Measurements from ENCODE around the gene TSC22D2.
A peak's percentile ranks its signal among the peaks of the same experiment; 100 is the strongest.
"Not testable (repeated sequence)": the region's sequence is repeated elsewhere in the genome, so short reads cannot be mapped to it uniquely, and the experiment has no call there.

The TSC22D2 gene

DNA sequence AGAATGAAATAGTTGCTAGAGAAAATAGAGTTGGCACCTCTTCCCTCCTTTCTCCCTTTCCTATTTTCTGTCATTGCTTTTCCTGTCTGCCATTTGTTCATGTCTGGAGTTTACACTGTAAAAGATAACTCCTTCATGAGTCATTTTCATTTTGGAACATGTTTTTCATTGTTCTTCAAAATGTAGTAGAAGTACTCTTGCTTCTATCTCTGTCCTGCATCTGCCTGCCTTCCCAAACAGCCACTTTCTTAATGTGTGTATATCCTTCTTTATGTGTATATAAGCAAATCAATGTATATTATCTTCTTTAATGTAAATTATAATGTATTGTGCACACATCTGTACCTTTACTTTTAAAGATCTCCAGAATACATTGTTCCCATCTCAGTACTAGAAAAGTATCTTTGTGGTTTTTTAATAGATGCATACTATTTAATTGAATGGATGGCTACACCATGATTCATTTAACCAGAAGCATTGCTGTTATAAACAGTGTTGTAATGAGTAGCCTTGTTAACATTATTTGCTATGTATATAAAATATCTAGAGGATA is 41.1 kb downstream of the TSC22D2 start:
- no peak for DNase-seq (ENCODE audit: low spot score)

DNA sequence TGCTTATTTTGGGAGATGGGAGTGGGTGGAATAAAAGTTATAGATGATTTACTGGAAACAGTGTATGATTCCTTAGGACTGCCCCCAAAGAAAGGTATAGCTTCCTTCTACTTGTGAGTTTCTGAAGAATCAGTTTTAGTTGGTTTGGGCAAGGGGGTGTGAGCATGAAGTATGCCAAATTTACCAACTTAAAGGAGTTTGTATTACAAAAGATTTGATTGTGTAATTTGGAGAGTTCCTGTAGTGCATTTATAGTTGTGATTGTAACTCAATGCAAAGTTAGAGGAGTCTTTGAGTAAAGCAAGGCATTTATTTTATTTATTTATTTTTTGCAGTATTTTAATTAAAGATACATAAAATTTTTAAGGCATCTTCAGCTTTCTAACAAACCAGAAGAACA is 42.8 kb downstream of the TSC22D2 start:
- DNase-seq (ENCODE audit: low spot score): no peak

DNA sequence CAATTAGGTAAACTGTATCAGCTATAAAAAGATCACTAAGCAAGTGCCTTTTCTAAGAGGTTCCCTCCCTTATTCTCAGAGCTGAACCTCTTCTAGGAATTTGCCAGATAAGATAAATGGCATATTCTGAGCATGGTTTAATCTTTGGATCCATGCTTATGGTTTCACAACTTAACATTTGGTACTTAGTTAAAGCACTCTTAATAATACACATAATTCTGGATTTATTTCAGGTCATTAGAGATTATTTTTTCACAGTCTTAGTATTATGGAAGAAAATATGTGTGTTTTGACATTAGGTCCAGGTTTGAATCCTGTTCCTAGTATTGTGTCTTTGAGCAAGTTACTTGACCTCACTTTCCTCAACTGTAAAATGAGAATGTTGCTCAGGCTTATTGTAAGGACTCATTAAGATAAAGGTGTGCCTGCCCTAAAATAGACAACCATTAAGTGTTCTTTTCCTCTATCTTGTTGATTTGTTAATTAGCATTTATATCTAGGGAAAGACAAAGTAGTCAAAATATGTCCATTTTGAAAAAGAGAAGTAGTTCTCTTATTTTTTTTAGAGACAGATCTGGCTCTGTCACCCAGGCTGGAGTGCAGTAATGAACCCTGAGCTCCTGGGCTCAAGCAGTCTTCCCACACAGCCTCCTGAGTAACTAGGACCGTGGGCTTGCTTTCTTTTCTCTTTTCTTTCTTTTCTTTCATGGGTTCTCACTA is 43.4 kb downstream of the TSC22D2 start:
- no peak for DNase-seq (ENCODE audit: low spot score)

DNA sequence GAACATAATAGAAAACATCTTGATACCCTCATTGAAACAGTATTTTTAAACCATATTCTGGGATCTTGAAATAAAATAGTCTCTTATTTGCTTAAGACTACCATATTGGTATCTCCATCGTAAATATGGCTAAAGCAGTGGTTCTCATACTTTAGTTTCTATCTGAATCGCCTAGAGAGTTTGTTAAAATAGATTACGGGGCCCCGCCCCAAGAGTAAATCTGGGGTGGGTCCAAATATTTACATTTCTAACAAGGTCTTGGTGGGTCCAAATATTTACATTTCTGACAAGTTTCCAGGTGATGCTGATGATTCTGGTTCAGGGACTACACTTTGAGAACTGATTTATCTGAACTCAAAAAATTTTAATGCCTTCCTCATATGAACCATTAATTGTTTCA is 45.3 kb downstream of the TSC22D2 start:
- DNase-seq (ENCODE audit: low spot score): no peak

DNA sequence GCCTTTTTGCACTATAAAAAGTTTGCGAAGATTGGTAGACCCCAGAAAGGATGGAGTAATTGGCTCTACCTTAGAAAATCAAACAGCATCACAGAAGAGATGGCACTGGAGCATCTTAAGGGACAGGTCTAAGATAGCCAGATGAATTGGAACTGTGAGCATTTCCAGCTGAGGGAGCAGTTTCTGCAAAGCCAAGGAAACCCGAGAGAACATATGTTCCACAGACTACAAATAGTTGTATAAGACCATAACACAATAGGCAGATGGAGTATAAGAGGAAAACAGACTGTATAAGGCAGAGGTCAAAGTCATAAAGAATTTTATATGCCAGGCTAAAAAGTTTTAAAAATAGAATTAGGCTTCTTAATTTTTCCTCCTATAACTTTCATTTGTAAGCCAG is 46.0 kb downstream of the TSC22D2 start:
- DNase-seq (ENCODE audit: low spot score): no peak

DNA sequence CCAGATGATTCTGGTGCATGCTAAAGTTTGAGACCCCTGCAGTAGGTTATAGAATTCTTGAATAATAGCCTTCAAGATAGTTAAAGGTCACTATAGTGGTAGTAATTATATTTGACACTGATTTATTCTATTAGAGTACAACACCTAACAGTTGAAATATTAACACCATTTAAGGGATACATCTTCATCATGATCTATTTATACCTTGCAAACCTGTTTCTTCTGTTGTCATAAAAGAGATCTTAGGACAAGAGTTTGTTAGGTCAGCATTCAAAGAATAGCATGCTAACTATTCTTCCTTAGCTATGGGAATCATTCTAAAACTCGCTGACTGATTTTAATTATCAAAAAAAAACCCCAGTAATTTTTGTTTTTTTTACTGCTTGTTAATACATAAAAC is 46.5 kb downstream of the TSC22D2 start:
- DNase-seq (ENCODE audit: low spot score): no peak

DNA sequence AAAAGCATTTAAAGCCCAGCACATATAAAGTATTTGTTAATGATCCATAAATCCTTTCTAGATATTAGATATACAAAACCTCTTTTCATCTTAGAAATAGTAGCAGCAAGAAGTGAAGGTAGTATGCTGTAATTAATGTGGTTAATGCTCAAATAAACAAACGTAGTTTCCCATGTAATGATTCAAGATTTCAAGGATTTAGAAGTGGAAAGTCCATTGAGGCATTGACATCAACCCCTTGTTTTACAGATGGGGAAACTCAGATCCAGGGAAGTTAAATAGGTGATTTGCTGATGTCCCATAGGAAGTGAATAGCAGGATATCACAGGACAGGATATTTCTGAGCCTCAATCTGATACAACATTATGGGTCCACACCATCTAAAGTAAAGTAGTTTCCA is 47.2 kb downstream of the TSC22D2 start:
- no peak for DNase-seq (ENCODE audit: low spot score)

DNA sequence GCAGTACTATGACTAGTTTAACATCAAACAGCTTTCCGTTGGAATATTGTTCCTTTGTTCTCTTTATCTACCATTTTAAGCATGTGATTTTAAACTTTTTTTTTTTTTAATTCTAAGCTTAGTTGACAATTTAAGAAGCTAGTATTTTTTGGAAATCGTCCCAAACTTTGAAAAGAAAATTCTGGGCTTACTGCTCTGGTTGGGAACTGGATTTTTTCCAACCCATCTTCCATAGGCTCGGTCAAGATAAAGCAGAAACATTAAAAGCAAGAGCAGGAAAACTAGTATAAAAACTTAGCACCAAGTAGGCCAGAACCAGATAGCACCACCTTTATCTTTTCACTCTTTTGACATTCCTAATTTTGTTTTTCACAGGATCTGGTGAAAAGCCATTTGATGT is 49.9 kb downstream of the TSC22D2 start:
- DNase-seq (ENCODE audit: low spot score): no peak

DNA sequence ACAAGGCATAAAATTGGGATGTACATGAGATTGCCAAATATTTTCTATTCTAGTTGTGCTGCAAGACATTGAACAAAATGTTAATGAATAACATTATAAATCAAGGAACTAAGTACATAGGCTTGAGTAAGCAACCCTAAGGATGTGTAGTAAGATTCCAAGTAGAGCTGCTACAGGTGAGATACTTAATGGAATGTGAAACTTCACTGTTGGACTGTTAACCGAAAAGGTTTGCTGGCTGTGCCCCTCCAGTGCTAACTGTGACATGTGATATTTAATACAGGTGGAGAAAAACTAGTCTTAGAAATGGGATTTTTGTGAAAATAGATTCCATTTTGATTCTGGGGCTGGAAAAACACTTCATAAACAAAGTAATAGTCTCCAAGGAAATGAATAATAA is 52.4 kb downstream of the TSC22D2 start:
- DNase-seq (ENCODE audit: low spot score): no peak

DNA sequence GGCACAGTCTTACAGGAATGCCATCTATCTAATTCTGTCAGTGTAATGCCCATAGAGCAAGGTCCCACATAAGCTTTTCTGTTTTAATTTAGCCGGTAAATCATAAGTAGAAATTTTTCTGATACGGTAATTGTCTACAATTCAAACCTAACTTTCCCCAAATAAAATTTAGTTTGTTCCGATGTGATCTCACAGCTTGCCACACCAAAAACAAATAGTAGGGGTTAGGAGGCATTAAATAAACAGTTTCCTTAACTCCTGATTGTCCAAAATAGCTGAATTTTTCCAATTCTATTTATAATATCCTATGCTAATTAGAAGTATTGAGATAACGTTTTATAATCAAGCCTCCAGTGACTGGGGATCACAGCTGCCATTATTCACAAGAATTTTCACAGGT is 53.3 kb downstream of the TSC22D2 start:
- DNase-seq (ENCODE audit: low spot score): no peak

DNA sequence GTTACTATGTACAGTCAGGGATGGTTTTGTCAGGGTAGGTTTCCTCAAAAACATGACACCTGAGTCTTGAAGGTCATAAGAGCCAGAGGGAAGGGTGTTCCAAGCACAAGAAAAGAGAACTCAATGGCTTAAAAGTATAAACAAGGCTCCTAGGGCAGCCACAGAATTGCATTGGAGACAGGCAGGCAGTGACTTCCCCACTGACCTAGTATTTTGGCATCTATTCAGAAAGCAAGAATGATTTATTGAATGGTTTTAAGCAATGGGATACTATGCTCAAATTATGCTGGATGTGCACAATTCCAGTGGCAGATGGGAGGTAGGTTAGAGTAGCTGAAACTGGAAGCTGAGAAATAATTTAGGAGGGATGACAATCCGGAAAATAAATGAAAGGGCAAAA is 54.0 kb downstream of the TSC22D2 start:
- no peak for DNase-seq (ENCODE audit: low spot score)

DNA sequence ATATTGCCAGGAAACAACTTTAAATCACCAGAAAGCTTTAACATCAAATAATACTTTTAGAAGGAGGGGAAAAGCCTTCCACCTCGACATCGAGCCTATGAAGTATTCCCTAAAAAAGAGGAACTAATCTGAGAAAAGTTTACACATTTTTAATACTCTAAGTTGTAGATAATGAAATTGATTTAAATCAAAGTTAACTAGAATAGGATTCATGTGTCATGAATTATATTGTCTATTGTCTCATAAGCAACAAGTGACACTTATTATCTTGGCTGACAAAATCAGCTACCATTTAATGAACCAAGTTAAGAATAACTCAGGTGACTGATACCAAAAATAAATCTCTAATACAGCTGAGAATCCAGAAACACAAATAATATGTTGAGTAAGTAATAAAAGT is 56.6 kb downstream of the TSC22D2 start:
- no peak for DNase-seq (ENCODE audit: low spot score)

DNA sequence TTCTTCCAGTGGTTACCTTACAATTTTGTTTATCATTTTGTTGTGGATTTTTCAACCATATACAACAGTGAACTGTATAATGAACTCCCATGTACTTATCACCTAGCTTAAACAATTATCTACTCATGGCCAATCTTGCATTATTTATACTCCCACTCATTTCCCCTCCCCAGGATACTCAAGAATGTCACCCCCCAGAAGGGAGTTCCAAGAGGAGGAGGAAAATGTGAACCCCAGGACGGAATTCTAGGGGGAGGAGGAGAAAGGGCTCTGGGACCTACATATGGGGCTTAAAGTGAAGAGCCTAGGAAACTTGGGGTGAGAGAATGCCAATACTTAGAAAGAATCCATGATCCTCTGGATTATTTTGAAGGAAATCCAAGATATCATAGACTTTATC is 59.3 kb downstream of the TSC22D2 start:
- DNase-seq (ENCODE audit: low spot score): no peak

DNA sequence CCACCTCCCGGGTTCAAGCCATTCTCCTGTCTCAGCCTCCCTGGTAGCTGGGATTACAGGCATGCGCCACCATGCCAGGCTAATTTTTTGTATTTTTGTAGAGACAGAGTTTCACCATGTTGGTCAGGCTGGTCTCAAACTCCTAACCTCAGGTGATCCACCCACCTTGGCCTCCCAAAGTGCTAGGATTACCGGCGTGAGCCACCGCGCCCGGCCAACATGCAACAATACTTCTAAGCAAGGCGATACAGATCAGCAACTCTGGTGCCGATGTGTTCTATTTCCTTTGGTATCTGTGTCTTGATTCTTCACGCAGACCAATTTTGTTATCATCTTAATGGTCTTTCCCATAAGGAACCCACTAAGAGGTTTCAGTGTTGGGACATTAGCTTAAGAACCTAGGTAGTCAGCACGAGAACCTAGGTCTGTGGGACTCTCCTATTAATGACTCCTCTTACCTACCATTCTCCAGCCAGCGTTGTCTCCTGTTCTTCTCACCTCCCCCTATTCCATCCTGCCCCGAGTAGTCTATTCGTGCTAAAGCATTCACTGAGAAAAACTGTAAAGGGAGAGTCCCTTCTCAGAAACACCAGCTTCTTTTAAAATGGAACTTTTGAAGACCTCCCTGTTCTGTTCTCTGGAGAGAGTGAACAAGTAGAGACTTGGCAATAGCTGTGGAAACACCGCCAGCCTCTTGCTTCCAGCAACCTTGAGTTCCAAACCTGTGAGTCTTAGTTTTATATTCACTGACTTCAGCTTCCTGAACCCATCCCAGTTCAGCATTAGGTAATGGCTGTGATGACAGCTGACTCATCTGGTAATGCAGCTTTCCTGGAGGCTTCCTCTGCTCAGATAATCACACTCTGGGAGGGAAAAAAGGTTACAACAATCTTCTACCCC is 61.2 kb downstream of the TSC22D2 start:
- peak; percentile 6 for DNase-seq (ENCODE audit: low spot score)

DNA sequence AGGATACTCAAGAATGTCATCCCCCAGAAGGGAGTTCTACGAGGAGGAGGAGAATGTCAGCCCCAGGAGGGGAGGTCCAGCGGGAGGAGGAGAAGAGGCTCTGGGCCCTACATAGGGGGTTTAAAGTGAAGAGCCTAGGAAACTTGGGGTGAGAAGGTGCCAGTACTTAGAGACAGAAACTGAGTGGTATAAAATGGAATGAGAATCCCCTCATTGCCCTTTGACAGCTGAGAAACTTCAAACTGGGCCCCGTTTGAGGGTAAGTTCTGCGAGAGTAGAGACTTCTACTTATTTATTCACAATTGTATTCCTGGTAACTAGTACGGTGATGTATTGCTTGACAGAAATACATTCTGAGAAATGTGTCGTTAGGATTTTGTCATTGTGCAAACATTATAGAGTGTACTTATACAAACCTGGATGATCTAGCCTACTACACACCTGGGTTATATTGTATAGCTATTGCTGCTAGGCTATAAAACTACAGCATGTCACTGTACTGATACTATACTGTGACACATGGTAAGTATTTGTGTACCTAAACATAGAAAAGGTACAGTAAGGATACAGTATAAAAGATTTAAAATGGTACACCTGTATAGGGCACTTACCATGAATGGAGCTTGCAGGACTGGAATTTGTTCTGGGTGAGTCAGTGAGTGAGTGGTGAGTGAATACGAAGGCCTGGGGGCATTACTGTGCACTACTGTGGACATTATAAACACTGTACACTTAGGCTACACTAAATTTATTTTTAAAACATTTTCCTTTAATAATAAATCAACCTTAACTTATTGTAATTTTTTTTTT is 62.0 kb downstream of the TSC22D2 start:
- no peak for DNase-seq (ENCODE audit: low spot score)

DNA sequence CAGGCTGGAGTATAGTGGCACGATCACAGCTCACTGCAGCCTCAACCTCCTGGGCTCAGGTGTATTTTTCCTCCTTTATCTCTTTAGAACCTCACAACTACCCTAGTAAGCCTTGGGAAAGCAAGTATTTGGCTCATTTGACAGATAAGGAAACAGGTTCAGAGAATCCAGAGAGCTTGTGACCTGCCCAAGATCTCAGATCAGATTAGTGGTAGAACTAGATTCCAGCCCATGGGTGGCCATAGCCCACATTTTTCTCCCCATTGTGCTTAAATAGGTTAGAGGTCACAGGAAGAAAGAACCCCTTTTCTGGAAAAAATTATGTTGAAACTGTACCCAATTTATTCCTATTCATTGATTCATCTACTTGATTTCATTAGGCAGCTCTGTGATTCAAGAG is 64.3 kb downstream of the TSC22D2 start:
- DNase-seq (ENCODE audit: low spot score): no peak

DNA sequence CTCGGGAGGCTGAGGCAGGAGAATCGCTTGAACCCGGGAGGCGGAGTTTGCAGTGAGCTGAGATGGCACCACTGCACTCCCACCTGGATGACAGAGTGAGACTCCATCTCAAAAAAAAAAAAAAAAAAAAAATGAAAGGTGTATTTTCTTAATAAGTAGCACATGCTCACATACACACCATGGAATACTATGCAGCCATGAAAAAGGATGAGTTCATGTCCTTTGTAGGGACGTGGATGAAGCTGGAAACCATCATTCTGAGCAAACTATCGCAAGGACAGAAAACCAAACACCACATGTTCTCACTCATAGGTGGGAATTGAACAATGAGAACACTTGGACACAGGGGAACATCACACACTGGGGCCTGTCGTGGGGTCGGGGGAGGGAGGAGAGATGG is 65.1 kb downstream of the TSC22D2 start:
- not testable (repeated sequence) for DNase-seq (ENCODE audit: low spot score)

DNA sequence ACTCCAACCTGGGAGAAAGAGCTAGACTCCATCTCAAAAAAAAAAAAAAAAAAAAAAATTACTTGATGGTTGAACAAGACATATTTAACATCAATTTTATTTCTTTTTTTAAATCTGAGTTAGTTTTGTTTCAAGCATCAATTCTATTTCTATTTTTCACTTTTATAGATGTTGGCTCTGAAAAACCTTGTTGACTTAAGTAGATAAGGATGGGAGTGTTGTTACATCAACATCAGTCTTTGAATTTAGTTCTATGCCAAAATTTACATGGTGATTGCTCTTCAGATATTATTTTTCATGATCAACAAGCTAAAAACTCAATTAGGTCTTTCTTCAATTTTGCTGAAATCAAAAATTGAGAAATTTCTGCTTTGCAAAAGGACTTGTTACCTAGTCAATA is 71.3 kb downstream of the TSC22D2 start:
- no peak for DNase-seq (ENCODE audit: low spot score)

DNA sequence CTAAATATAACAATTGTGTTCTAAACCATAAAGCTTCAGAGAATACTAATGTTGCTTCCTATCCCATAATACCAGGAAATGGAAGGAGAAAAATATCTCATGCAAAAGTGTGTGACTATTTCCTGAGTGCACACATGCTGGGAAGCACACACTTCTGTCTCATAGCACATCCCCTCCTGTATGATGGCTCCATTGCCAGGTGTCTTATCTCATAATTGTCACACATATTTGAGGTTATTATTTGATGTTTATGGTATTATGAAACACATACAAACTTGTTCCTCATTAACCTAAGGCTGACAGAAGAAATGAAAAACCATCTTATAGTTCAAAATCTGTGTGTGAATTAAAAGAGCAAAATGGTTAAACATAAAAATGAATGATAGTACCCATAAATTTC is 72.8 kb downstream of the TSC22D2 start:
- DNase-seq (ENCODE audit: low spot score): no peak

DNA sequence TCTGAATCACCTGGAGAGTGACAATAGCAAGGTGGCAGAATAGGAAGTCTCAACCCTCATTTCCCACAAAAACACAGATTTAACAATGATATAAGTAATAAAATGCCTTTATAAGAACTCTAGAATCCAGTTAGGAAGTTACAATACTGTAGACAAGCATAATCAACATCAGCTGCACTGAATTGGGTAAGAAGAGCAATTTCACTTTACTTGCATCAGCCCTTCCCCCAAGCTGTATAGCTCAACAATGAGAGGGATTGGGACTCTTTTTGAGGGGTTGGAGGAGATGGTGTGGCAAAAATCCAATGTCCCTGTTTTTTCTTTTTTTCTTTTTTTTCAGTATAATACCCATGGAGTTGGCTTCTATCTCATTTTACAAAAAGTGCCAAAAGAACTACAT is 75.1 kb downstream of the TSC22D2 start:
- no peak for DNase-seq (ENCODE audit: low spot score)

DNA sequence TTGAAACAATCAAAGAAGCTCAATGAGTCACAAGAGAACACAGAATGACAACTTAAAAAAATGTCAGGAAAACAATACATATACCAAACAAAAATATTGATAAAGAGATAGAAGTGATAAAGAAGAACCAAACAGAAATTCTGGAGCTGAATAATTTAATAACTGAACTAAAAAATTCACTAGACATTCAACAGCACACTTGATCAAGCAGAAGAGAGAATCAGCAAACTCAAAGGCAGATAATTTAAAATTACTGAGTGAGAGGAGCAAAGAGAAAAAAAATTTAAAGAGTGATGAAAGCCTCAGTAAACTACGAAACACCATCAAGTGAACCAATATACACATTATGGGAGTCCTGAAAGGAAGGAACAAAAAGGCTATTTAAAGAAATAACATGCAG is 76.3 kb downstream of the TSC22D2 start:
- DNase-seq (ENCODE audit: low spot score): no peak

DNA sequence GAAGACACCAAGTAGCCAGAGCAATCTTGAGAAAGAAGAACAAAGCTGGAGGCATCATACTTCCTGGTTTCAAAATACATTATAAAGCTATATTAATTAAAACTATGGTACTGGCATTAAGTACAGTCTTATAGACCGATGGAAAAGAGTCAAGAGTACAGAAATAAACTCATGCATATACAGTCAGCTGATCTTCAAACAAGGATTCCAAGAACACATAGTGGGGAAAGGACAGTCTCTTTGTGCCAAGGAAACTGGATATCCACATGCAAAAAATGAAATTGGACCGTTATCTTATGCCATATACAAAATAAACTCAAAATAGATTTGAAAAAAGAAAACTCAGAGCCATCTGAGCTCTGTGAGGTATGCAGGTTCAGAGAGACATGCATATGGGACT is 80.8 kb downstream of the TSC22D2 start:
- DNase-seq (ENCODE audit: low spot score): no peak

Measured in HuH-7.5 (cell line).